ENCODE data around the gene MATK. TPM values are rescaled to one million over a fixed set of nuclear protein-coding genes. Genes with fewer than 3 reads are reported as not detected.

The MATK gene
- total and polyA plus RNA-seq, 10 of the 15 experiments (the other 5 are each of a cell fraction or from before 2014, with no cell fraction given): 0.24 to 2.2 (median 1.1) TPM; not detected in 2

GRCh38 chr19:3771000-3771905 is 14.9 kb downstream of the MATK start:
- no peak overlapping the region for H3K9ac ChIP-seq (ENCODE audit: control insufficient read depth, insufficient read depth, low read length)
- H3K9me3 ChIP-seq (replicated peaks; ENCODE audit: control insufficient read depth, insufficient read depth, low read length): no peaks in the 10 kb centered on the region
- WGBS (ENCODE audit: insufficient coverage, insufficient replicate concordance, low lambda C conversion rate, missing lambda C conversion rate): 78% methylated on average over 17 of the region's 35 CpGs
- no peak for TF ChIP-seq SMAD1 (IDR thresholded peaks at IDR 0.05; ENCODE audit: low read depth, partially characterized antibody)
- no peak for TF ChIP-seq TCF12 (IDR thresholded peaks at IDR 0.05; ENCODE audit: low read depth, low read length)
- no peak for TF ChIP-seq PKNOX1 (IDR thresholded peaks at IDR 0.05)
- TF ChIP-seq, protein P1, sequence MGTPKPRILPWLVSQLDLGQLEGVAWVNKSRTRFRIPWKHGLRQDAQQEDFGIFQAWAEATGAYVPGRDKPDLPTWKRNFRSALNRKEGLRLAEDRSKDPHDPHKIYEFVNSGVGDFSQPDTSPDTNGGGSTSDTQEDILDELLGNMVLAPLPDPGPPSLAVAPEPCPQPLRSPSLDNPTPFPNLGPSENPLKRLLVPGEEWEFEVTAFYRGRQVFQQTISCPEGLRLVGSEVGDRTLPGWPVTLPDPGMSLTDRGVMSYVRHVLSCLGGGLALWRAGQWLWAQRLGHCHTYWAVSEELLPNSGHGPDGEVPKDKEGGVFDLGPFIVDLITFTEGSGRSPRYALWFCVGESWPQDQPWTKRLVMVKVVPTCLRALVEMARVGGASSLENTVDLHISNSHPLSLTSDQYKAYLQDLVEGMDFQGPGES (IDR thresholded peaks at IDR 0.05): no peak
- no peak for TF ChIP-seq POU2F2 (IDR thresholded peaks at IDR 0.05; ENCODE audit: borderline replicate concordance, low read depth, low read length)
- TF ChIP-seq NRF1 (conservative IDR thresholded peaks at IDR 0.05; ENCODE audit: low read depth, low read length): no peak
- TF ChIP-seq GABPA (IDR thresholded peaks at IDR 0.05; ENCODE audit: low read depth): no peak
- TF ChIP-seq SIN3A (IDR thresholded peaks at IDR 0.05; ENCODE audit: low read depth, low read length): no peak
- no peak for TF ChIP-seq MYC (IDR thresholded peaks at IDR 0.05; ENCODE audit: insufficient read depth, insufficient read length, insufficient replicate concordance, low read length, severe bottlenecking)
- TF ChIP-seq, protein P2, sequence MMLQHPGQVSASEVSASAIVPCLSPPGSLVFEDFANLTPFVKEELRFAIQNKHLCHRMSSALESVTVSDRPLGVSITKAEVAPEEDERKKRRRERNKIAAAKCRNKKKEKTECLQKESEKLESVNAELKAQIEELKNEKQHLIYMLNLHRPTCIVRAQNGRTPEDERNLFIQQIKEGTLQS (IDR thresholded peaks at IDR 0.05; ENCODE audit: borderline replicate concordance, extremely low read depth, low read depth, low read length): no peak
- TF ChIP-seq POLR2AphosphoS5 (IDR thresholded peaks at IDR 0.05; ENCODE audit: low read length): no peak
- no peak for TF ChIP-seq SP1 (IDR thresholded peaks at IDR 0.05; ENCODE audit: low read depth, low read length)
- no peak for TF ChIP-seq MYB (IDR thresholded peaks at IDR 0.05; ENCODE audit: borderline replicate concordance, low read depth, low read length)
- TF ChIP-seq, protein P3, sequence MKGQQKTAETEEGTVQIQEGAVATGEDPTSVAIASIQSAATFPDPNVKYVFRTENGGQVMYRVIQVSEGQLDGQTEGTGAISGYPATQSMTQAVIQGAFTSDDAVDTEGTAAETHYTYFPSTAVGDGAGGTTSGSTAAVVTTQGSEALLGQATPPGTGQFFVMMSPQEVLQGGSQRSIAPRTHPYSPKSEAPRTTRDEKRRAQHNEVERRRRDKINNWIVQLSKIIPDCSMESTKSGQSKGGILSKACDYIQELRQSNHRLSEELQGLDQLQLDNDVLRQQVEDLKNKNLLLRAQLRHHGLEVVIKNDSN (IDR thresholded peaks at IDR 0.05; ENCODE audit: borderline replicate concordance, extremely low read length, insufficient read depth, low read depth, low read length): no peak
- TF ChIP-seq ETV6 (conservative IDR thresholded peaks at IDR 0.05 in 1 of 2, IDR thresholded peaks at IDR 0.05 in 1 of 2; ENCODE audit: borderline replicate concordance in 1 of 2, low read depth in 1 of 2): no peak
- no peak for TF ChIP-seq DPF2 (IDR thresholded peaks at IDR 0.05)
- TF ChIP-seq YY1 (IDR thresholded peaks at IDR 0.05; ENCODE audit: low read depth, low read length): no peak
- TF ChIP-seq RBBP5 (conservative IDR thresholded peaks at IDR 0.05): no peak
- no peak for TF ChIP-seq RAD21 (IDR thresholded peaks at IDR 0.05; ENCODE audit: insufficient read depth, low read depth, low read length)
- TF ChIP-seq ZZZ3 (IDR thresholded peaks at IDR 0.05; ENCODE audit: control insufficient read depth, insufficient read length, low read depth): no peak
- ATAC-seq: no peak
- intact Hi-C loops (cut with micrococcal nuclease; ENCODE audit: unreplicated experiment) (no loop called here), in situ Hi-C loops (cut with MboI) (no loop called here)
- POLR2A ChIA-PET: no interaction called here
- H3K27ac ChIP-seq (ENCODE audit: control insufficient read depth, insufficient read depth): no peak overlapping the region
- CTCF ChIA-PET: interaction anchor here (0.6 kb wide), 1 partner anchor 216 kb away, joined by 5 read pairs; no protein-coding TSS in a partner anchor
- H4K20me1 ChIP-seq (ENCODE audit: control insufficient read depth, insufficient read depth): no peaks in the 10 kb centered on the region
- no peak overlapping the region for H3K4me2 ChIP-seq (ENCODE audit: control insufficient read depth, insufficient read depth)
- peaks cover 0 to 18% of the 10 kb centered on the region in 2 experiments; a peak in 2 of 4 replicates for H3K36me3 ChIP-seq (ENCODE audit: control insufficient read depth in 2 of 2, insufficient read depth in 2 of 2, low read length in 1 of 2)
- H2AFZ ChIP-seq (ENCODE audit: control insufficient read depth, low read depth, low read length): no peak overlapping the region
- SMC1A ChIA-PET (ENCODE audit: uncharacterized antibody, unreplicated experiment): no interaction called here
- no peak overlapping the region for H3K4me3 ChIP-seq
- FAIRE-seq: no peak
- no peaks in the 10 kb centered on the region; the same call in 1 of the 2 replicates for H3K4me1 ChIP-seq (ENCODE audit: control insufficient read depth, insufficient read depth, low read length)
- no peaks in the 10 kb centered on the region for H3K79me2 ChIP-seq (ENCODE audit: control insufficient read depth, insufficient read depth, low read length)
- DNase-seq (ENCODE audit: low read depth, low spot score): no peak
- RAD21 ChIA-PET (ENCODE audit: unreplicated experiment): no interaction called here
- no TSS peak for BruUV-seq (replicated peaks)
- no peaks in the 10 kb centered on the region for H3K27me3 ChIP-seq (replicated peaks in 1 of 2; ENCODE audit: control insufficient read depth in 2 of 2, insufficient read depth in 2 of 2, low read length in 1 of 2)

Measured in GM12878 (cell line).